PC-3 (cell line): ENCODE measurements around the gene CAMK1D. TPM values are rescaled to one million over a fixed set of nuclear protein-coding genes. Genes with fewer than 3 reads are reported as not detected.

Experiments used
- ATAC-seq: fragments of 200-7000 bp; cut with Tn5 transposase; 2 replicates; pipeline ENCODE4 v1.9.1; 2020; ENCODE audit warnings: mild to moderate bottlenecking, moderate library complexity
- BruUV-seq: library from RNA; stranded (reverse); fragments of 400-500 nt; replicated peaks from 2 replicates; lab custom pipeline; 2021; lab: Mats Ljungman, UMichigan
- CTCF ChIA-PET: fragments of 300-600 bp; sonication (Branson Sonifier 250); formaldehyde crosslinking; loops from one replicate; lab custom pipeline; 2022; ENCODE audit warnings: antibody characterized with exemption; lab: Charles Lee
- POLR2A ChIA-PET: fragments of 300-600 bp; sonication (Branson Sonifier 250); formaldehyde crosslinking; loops from one replicate; lab custom pipeline; 2022; ENCODE audit warnings: antibody characterized with exemption; ENCODE audit not compliant: unreplicated experiment; lab: Charles Lee
- DNase-seq: peaks from one replicate; pipeline ENCODE4 v3.0.0-alpha.2; 2015
- H2AFZ ChIP-seq: fragments of 300-600 bp; sonication (generic); 2 replicates; pipeline ENCODE4 v1.6.0; 2016; ENCODE audit warnings: antibody characterized with exemption, low read length
- H3F3A ChIP-seq: fragments of 300-600 bp; sonication (generic); one replicate; pipeline ENCODE4 v1.6.0; 2017; ENCODE audit warnings: antibody characterized with exemption, low read length, control low read depth, mild to moderate bottlenecking; ENCODE audit not compliant: unreplicated experiment
- H3K27ac ChIP-seq: fragments of 300-600 bp; sonication (generic); 2 replicates; pipeline ENCODE4 v1.5.1; 2016; ENCODE audit warnings: mild to moderate bottlenecking, low read length
- H3K27me3 ChIP-seq: fragments of 300-600 bp; sonication (generic); 2 replicates; pipeline ENCODE4 v1.6.1; 2016; ENCODE audit warnings: low read length, mixed read lengths
- H3K36me3 ChIP-seq: fragments of 300-600 bp; sonication (generic); 2 replicates; pipeline ENCODE4 v1.6.1; 2016; ENCODE audit warnings: low read depth, mixed run types, low read length, mixed read lengths
- H3K4me1 ChIP-seq: fragments of 300-600 bp; sonication (generic); 2 replicates; pipeline ENCODE4 v1.5.1; 2016; ENCODE audit warnings: low read length; ENCODE audit not compliant: insufficient read depth
- H3K4me2 ChIP-seq: fragments of 300-600 bp; sonication (generic); 2 replicates; pipeline ENCODE4 v1.6.0; 2016; ENCODE audit warnings: low read length
- H3K4me3 ChIP-seq: fragments of 300-600 bp; sonication (generic); 2 replicates; pipeline ENCODE4 v1.5.1; 2016; ENCODE audit warnings: mild to moderate bottlenecking, low read length, mixed read lengths
- H3K79me2 ChIP-seq: fragments of 300-600 bp; sonication (generic); 2 replicates; pipeline ENCODE4 v1.6.1; 2017; ENCODE audit warnings: low read length, mixed read lengths
- H3K9ac ChIP-seq: fragments of 300-600 bp; sonication (generic); 2 replicates; pipeline ENCODE4 v1.6.0; 2016; ENCODE audit warnings: mild to moderate bottlenecking, low read length
- H3K9me2 ChIP-seq: fragments of 300-600 bp; sonication (generic); replicated peaks from 2 replicates; pipeline ENCODE4 v1.6.1; 2016; ENCODE audit warnings: mixed run types, low read length, mixed read lengths
- H3K9me3 ChIP-seq: fragments of 300-600 bp; sonication (generic); 2 replicates; pipeline ENCODE4 v1.6.1; 2016; ENCODE audit warnings: low read length, mixed read lengths
- H4K20me1 ChIP-seq: fragments of 300-600 bp; sonication (generic); 2 replicates; pipeline ENCODE4 v1.6.1; 2016; ENCODE audit warnings: low read length, mixed read lengths
- EZH2 ChIP-seq: fragments of 300-600 bp; sonication (generic); IDR thresholded peaks from one replicate; pipeline ENCODE4 v1.6.1; 2017; ENCODE audit warnings: antibody characterized with exemption, mild to moderate bottlenecking, low read length; ENCODE audit not compliant: unreplicated experiment
- EZH2phosphoT487 ChIP-seq: fragments of 300-600 bp; sonication (generic); IDR thresholded peaks from 2 replicates; pipeline ENCODE4 v1.6.1; 2018; ENCODE audit warnings: mild to moderate bottlenecking, antibody characterized with exemption, low read length, borderline replicate concordance
- intact Hi-C: fragments of 100-400 bp; cut with micrococcal nuclease; formaldehyde crosslinking; loops from 2 replicates; pipeline ENCODE4 v1.9.0; 2023
- total RNA-seq: library from RNA; depleted of rRNA; stranded (reverse); fragments of >200 nt; gene quantifications from 2 replicates; pipeline ENCODE4 v1.2.3, GENCODE V29; 2014
- TF ChIP-seq, protein P1 (sequence below): fragments of 300-600 bp; sonication (generic); conservative IDR thresholded peaks from 2 replicates; pipeline ENCODE4 v1.5.1; 2017; ENCODE audit warnings: antibody characterized with exemption, low read depth, mild to moderate bottlenecking, low read length

The CAMK1D gene
- total RNA-seq, 1 experiment from 2014 or later, result 1.3 TPM

DNA sequence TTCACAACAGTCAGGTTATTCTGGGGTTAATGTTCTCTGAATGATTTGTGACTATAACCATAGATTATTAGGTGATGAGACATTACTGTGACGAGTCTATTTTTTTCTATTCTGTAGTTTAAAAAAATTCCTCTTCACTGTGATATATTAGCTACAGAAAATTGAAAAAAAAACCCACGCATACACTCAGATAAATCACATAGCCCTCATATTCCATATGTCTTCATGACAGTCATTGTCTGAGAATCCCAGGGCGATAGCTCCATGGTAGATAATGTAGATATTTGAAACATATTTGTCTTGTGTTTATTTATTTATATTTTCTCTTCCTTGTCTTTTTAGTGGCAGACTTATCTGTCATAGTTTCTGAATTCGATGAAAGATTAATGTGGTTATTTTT is 110.0 kb downstream of the CAMK1D start:
- BruUV-seq, result no TSS peak
- TF ChIP-seq, protein P1, sequence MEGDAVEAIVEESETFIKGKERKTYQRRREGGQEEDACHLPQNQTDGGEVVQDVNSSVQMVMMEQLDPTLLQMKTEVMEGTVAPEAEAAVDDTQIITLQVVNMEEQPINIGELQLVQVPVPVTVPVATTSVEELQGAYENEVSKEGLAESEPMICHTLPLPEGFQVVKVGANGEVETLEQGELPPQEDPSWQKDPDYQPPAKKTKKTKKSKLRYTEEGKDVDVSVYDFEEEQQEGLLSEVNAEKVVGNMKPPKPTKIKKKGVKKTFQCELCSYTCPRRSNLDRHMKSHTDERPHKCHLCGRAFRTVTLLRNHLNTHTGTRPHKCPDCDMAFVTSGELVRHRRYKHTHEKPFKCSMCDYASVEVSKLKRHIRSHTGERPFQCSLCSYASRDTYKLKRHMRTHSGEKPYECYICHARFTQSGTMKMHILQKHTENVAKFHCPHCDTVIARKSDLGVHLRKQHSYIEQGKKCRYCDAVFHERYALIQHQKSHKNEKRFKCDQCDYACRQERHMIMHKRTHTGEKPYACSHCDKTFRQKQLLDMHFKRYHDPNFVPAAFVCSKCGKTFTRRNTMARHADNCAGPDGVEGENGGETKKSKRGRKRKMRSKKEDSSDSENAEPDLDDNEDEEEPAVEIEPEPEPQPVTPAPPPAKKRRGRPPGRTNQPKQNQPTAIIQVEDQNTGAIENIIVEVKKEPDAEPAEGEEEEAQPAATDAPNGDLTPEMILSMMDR, result no peak
- no peak for TF ChIP-seq EZH2
- TF ChIP-seq EZH2phosphoT487, result no peak
- H3K4me2 ChIP-seq, result no peak overlapping the region
- no peaks in the 10 kb centered on the region for H3F3A ChIP-seq
- no peak overlapping the region for H3K4me3 ChIP-seq
- ATAC-seq, result no peak
- DNase-seq, result no peak
- no peak overlapping the region for H2AFZ ChIP-seq
- CTCF ChIA-PET, result no interaction called here
- no peaks in the 10 kb centered on the region for H3K79me2 ChIP-seq
- H3K9me2 ChIP-seq, result no peaks in the 10 kb centered on the region
- H4K20me1 ChIP-seq, result no peaks in the 10 kb centered on the region
- intact Hi-C loops, result no loop called here
- POLR2A ChIA-PET, result no interaction called here
- no peak overlapping the region for H3K27ac ChIP-seq
- H3K9ac ChIP-seq, result no peak overlapping the region
- H3K27me3 ChIP-seq, result no peaks in the 10 kb centered on the region
- no peaks in the 10 kb centered on the region for H3K36me3 ChIP-seq
- peaks cover 14% of the 10 kb centered on the region for H3K4me1 ChIP-seq
- H3K9me3 ChIP-seq, result no peaks in the 10 kb centered on the region

DNA sequence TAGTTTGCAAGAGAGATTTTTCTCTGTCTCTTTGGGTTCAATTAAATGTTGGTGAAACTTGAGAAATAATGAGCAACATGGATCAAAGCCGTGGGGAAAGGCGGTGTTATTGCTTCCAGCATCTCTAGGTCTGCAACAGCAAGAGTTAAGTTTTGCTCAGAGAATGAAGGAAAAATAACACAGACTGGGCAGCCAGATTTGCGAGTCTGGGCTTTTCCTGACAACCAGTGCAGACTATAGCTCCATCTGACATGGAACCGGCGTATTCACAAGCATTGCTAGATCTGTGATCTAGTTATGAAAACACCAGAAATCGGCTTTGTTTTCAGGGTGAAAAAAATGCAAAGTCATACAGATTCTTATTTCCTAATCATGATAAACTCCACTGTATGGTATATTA is 110.4 kb downstream of the CAMK1D start:
- POLR2A ChIA-PET, result no interaction called here
- no peak overlapping the region for H2AFZ ChIP-seq
- H3K4me1 ChIP-seq, result peaks cover 14% of the 10 kb centered on the region
- no peaks in the 10 kb centered on the region for H3K79me2 ChIP-seq
- H3K27ac ChIP-seq, result no peak overlapping the region
- no peaks in the 10 kb centered on the region for H3K36me3 ChIP-seq
- no peak overlapping the region for H3K4me3 ChIP-seq
- no peak for DNase-seq
- ATAC-seq, result no peak
- no peak overlapping the region for H3K9ac ChIP-seq
- TF ChIP-seq EZH2phosphoT487 (no peak), EZH2 (no peak)
- TF ChIP-seq, protein P1, result no peak
- BruUV-seq, result no TSS peak
- H4K20me1 ChIP-seq, result no peaks in the 10 kb centered on the region
- CTCF ChIA-PET, result no interaction called here
- H3K4me2 ChIP-seq, result no peak overlapping the region
- no peaks in the 10 kb centered on the region for H3K9me2 ChIP-seq
- intact Hi-C loops, result loop anchor here (10.0 kb wide), 1 partner anchor 195 kb away; no protein-coding TSS in a partner anchor
- no peaks in the 10 kb centered on the region for H3K27me3 ChIP-seq
- no peaks in the 10 kb centered on the region for H3F3A ChIP-seq
- H3K9me3 ChIP-seq, result no peaks in the 10 kb centered on the region

GRCh38 chr10:12463459-12463838 is 114.1 kb downstream of the CAMK1D start:
- BruUV-seq, result no TSS peak
- TF ChIP-seq EZH2 (no peak), EZH2phosphoT487 (no peak)
- TF ChIP-seq, protein P1, result no peak
- no peaks in the 10 kb centered on the region for H3K9me3 ChIP-seq
- H3K79me2 ChIP-seq, result no peaks in the 10 kb centered on the region
- no peak overlapping the region for H3K27ac ChIP-seq
- H3K4me3 ChIP-seq, result no peak overlapping the region
- H3K36me3 ChIP-seq, result no peaks in the 10 kb centered on the region
- DNase-seq, result no peak
- no peak overlapping the region for H2AFZ ChIP-seq
- no peaks in the 10 kb centered on the region for H3K27me3 ChIP-seq
- no peaks in the 10 kb centered on the region for H3F3A ChIP-seq
- ATAC-seq, result no peak
- no peaks in the 10 kb centered on the region for H4K20me1 ChIP-seq
- ChIA-PET POLR2A (no interaction called here), CTCF (no interaction called here)
- H3K4me2 ChIP-seq, result no peak overlapping the region
- no peaks in the 10 kb centered on the region for H3K9me2 ChIP-seq
- H3K9ac ChIP-seq, result no peak overlapping the region
- intact Hi-C loops, result loop anchor here (10.0 kb wide), 1 partner anchor 191 kb away; no protein-coding TSS in a partner anchor
- H3K4me1 ChIP-seq, result no peaks in the 10 kb centered on the region
